Activated CD4-positive, alpha-beta memory T cell treated with anti-CD3 and anti-CD28 coated beads, Interleukin-2, amount 10 ng/mL, durations not matched to agents 7 days and 5 days (primary cell): ENCODE results near the gene ITK. TPM values are rescaled to one million over a fixed set of nuclear protein-coding genes. Genes with fewer than 3 reads are reported as not detected.
A peak's percentile ranks its signal among the peaks of the same experiment; 100 is the strongest.
"Not testable (repeated sequence)": the region's sequence is repeated elsewhere in the genome, so short reads cannot be mapped to it uniquely, and the experiment has no call there.

Source experiments
- CTCF ChIA-PET: fragments of 350-600 bp; sonication (Branson Sonifier 250); formaldehyde crosslinking; loops from one replicate; lab custom pipeline; 2021; ENCODE audit warnings: antibody characterized with exemption, inconsistent platforms; lab: Charles Lee
- POLR2A ChIA-PET: fragments of 350-600 bp; sonication (Branson Sonifier 250); formaldehyde crosslinking; loops from one replicate; lab custom pipeline; 2021; ENCODE audit warnings: antibody characterized with exemption; lab: Charles Lee
- DNase-seq: peaks from one replicate; pipeline ENCODE4 v3.0.0-alpha.2; 2020
- H3K27ac Mint-ChIP-seq: one replicate; pipeline ENCODE4 v1.8.0; 2021; ENCODE audit warnings: mild to moderate bottlenecking, mixed read lengths
- H3K27me3 Mint-ChIP-seq: one replicate; pipeline ENCODE4 v1.8.0; 2021; ENCODE audit warnings: mixed read lengths
- H3K36me3 Mint-ChIP-seq: one replicate; pipeline ENCODE4 v1.8.0; 2021; ENCODE audit warnings: low read depth, mixed read lengths
- H3K4me1 Mint-ChIP-seq: one replicate; pipeline ENCODE4 v1.8.0; 2021; ENCODE audit warnings: mixed read lengths
- H3K4me3 Mint-ChIP-seq: one replicate; pipeline ENCODE4 v1.8.0; 2021; ENCODE audit warnings: mild to moderate bottlenecking, mixed read lengths
- H3K9me3 Mint-ChIP-seq: one replicate; pipeline ENCODE4 v1.8.0; 2021; ENCODE audit warnings: mixed read lengths
- total RNA-seq, 2 experiments: library from RNA; stranded (reverse); gene quantifications; one replicate each; pipeline ENCODE4 v1.2.3, GENCODE V29; 2021

The ITK gene
- total RNA-seq, 2 experiments from 2014 or later = 247 to 249 TPM

GRCh38 chr5:157193699-157194424 is 13.2 kb downstream of the ITK start:
- Mint-ChIP-seq H3K4me1 (peaks cover 92% of the 10 kb centered on the region), H3K4me3 (peak overlapping the region; percentile 69)
- CTCF ChIA-PET = interaction anchor here (0.9 to 1.6 kb wide), 5 partner anchors 9 to 45 kb away, joined by 3 to 7 read pairs (median 4); no protein-coding TSS in a partner anchor

GRCh38 chr5:157196045-157196444 is 15.4 kb downstream of the ITK start:
- H3K36me3 Mint-ChIP-seq = peaks cover 85% of the 10 kb centered on the region
- POLR2A ChIA-PET = interaction anchor here (0.8 to 14.6 kb wide), 10 partner anchors 8 to 194 kb away, joined by 3 to 284 read pairs (median 10); partner anchors contain the start of gene ITK

More at GRCh38 chr5:157193699-157194424, 13.2 kb downstream of the ITK start:
- DNase-seq = no peak
- Mint-ChIP-seq H3K27ac (peak overlapping the region; percentile 88), H3K36me3 (peaks cover 83% of the 10 kb centered on the region), H3K9me3 (no peaks in the 10 kb centered on the region), H3K27me3 (no peaks in the 10 kb centered on the region)
- POLR2A ChIA-PET = interaction anchor here (0.7 to 20.6 kb wide), 14 partner anchors 12 to 553 kb away, joined by 3 to 301 read pairs (median 9); partner anchors contain the start of genes GARIN3, ITK and MED7

GRCh38 chr5:157197086-157197485 is 16.4 kb downstream of the ITK start:
- Mint-ChIP-seq H3K27me3 (no peaks in the 10 kb centered on the region), H3K27ac (peak overlapping the region; percentile 89), H3K4me3 (no peak overlapping the region), H3K4me1 (peaks cover 94% of the 10 kb centered on the region), H3K36me3 (peaks cover 87% of the 10 kb centered on the region), H3K9me3 (no peaks in the 10 kb centered on the region)
- no peak for DNase-seq
- CTCF ChIA-PET = interaction anchor here (1.1 to 1.8 kb wide), 3 partner anchors 20 to 29 kb away, joined by 3 to 5 read pairs (median 3); no protein-coding TSS in a partner anchor
- POLR2A ChIA-PET = interaction anchor here (0.6 to 14.6 kb wide), 11 partner anchors 8 to 66 kb away, joined by 3 to 284 read pairs (median 10); partner anchors contain the start of gene ITK

More at GRCh38 chr5:157196045-157196444, 15.4 kb downstream of the ITK start:
- DNase-seq = no peak
- no peak overlapping the region for H3K4me3 Mint-ChIP-seq
- no peaks in the 10 kb centered on the region for H3K27me3 Mint-ChIP-seq
- H3K27ac Mint-ChIP-seq = peak overlapping the region; percentile 52
- H3K4me1 Mint-ChIP-seq = peaks cover 94% of the 10 kb centered on the region
- CTCF ChIA-PET = interaction anchor here (1.0 to 1.8 kb wide), 7 partner anchors 9 to 57 kb away, joined by 3 to 5 read pairs (median 3); no protein-coding TSS in a partner anchor
- no peaks in the 10 kb centered on the region for H3K9me3 Mint-ChIP-seq

- POLR2A ChIA-PET = interaction anchor here (0.9 to 14.6 kb wide), 10 partner anchors 10 to 73 kb away, joined by 3 to 284 read pairs (median 6); partner anchors contain the start of genes ITK and MED7
Observed at GRCh38 chr5:157198277-157198986, 17.8 kb downstream of the ITK start.

GRCh38 chr5:157201857-157202256 is 21.2 kb downstream of the ITK start:
- ChIA-PET POLR2A (interaction anchor here (1.2 to 7.1 kb wide), 2 partner anchors 10 to 14 kb away, joined by 3 to 99 read pairs; no protein-coding TSS in a partner anchor), CTCF (no interaction called here)
- Mint-ChIP-seq H3K36me3 (peaks cover 79% of the 10 kb centered on the region), H3K4me3 (peak overlapping the region; percentile 31), H3K4me1 (peaks cover 90% of the 10 kb centered on the region), H3K27ac (peak overlapping the region; percentile 48), H3K9me3 (no peaks in the 10 kb centered on the region), H3K27me3 (no peaks in the 10 kb centered on the region)
- no peak for DNase-seq

More at GRCh38 chr5:157198277-157198986, 17.8 kb downstream of the ITK start:
- H3K9me3 Mint-ChIP-seq = no peaks in the 10 kb centered on the region
- peak overlapping the region; percentile 55 for H3K4me3 Mint-ChIP-seq
- CTCF ChIA-PET = interaction anchor here (1.1 to 2.0 kb wide), 2 partner anchors 49 to 111 kb away, joined by 3 to 9 read pairs; no protein-coding TSS in a partner anchor
- no peaks in the 10 kb centered on the region for H3K27me3 Mint-ChIP-seq
- peak overlapping the region; percentile 89 for H3K27ac Mint-ChIP-seq
- peak; percentile 58 for DNase-seq
- peaks cover 86% of the 10 kb centered on the region for H3K36me3 Mint-ChIP-seq
- H3K4me1 Mint-ChIP-seq = peaks cover 94% of the 10 kb centered on the region

- H3K4me3 Mint-ChIP-seq = peak overlapping the region; percentile 16
- peaks cover 83% of the 10 kb centered on the region for H3K36me3 Mint-ChIP-seq
- POLR2A ChIA-PET = interaction anchor here (0.9 to 7.1 kb wide), 12 partner anchors 12 to 70 kb away, joined by 3 to 99 read pairs (median 8); partner anchors contain the start of genes CYFIP2, ITK and MED7
- no peak for DNase-seq
- no peaks in the 10 kb centered on the region for H3K27me3 Mint-ChIP-seq
- H3K27ac Mint-ChIP-seq = peak overlapping the region; percentile 71
- H3K9me3 Mint-ChIP-seq = no peaks in the 10 kb centered on the region
- peaks cover 89% of the 10 kb centered on the region for H3K4me1 Mint-ChIP-seq
- CTCF ChIA-PET = interaction anchor here (0.9 to 1.9 kb wide), 4 partner anchors 11 to 27 kb away, joined by 3 to 8 read pairs (median 3); no protein-coding TSS in a partner anchor
Observed at GRCh38 chr5:157203417-157203816, 22.8 kb downstream of the ITK start.

GRCh38 chr5:157204765-157205164 is 24.1 kb downstream of the ITK start:
- Mint-ChIP-seq H3K27me3 (no peaks in the 10 kb centered on the region), H3K4me3 (no peak overlapping the region), H3K9me3 (no peaks in the 10 kb centered on the region), H3K27ac (peak overlapping the region; percentile 68), H3K4me1 (peaks cover 87% of the 10 kb centered on the region), H3K36me3 (peaks cover 84% of the 10 kb centered on the region)
- ChIA-PET POLR2A (interaction anchor here (0.7 to 7.1 kb wide), 17 partner anchors 8 to 68 kb away, joined by 3 to 99 read pairs (median 5); partner anchors contain the start of genes ITK and MED7), CTCF (interaction anchor here (0.6 to 1.9 kb wide), 3 partner anchors 10 to 599 kb away, joined by 3 to 8 read pairs (median 3); no protein-coding TSS in a partner anchor)
- no peak for DNase-seq

- Mint-ChIP-seq H3K4me3 (no peak overlapping the region), H3K9me3 (no peaks in the 10 kb centered on the region), H3K4me1 (peaks cover 85% of the 10 kb centered on the region), H3K27ac (no peak overlapping the region), H3K27me3 (no peaks in the 10 kb centered on the region), H3K36me3 (peaks cover 82% of the 10 kb centered on the region)
- CTCF ChIA-PET = no interaction called here
- POLR2A ChIA-PET = interaction anchor here (1.1 to 7.1 kb wide), 8 partner anchors 9 to 63 kb away, joined by 3 to 99 read pairs (median 8); partner anchors contain the start of genes ITK and MED7
- DNase-seq = no peak
Observed at GRCh38 chr5:157205708-157206107, 25.1 kb downstream of the ITK start.

- POLR2A ChIA-PET = interaction anchor here (9.6 kb wide), 1 partner anchor 24 kb away, joined by 301 read pairs; the partner anchor contains the start of gene ITK
- H3K4me3 Mint-ChIP-seq, DNase-seq, H3K9me3 Mint-ChIP-seq, H3K27me3 Mint-ChIP-seq, CTCF ChIA-PET: not testable (repeated sequence)
- H3K36me3 Mint-ChIP-seq = peaks cover 97% of the 10 kb centered on the region
- peaks cover 92% of the 10 kb centered on the region for H3K4me1 Mint-ChIP-seq
- H3K27ac Mint-ChIP-seq = peak overlapping the region; percentile 48
Observed at GRCh38 chr5:157210652-157211051, 30.0 kb downstream of the ITK start.

- CTCF ChIA-PET = interaction anchor here (0.8 kb wide), 1 partner anchor 41 kb away, joined by 3 read pairs; no protein-coding TSS in a partner anchor
- Mint-ChIP-seq H3K9me3 (no peaks in the 10 kb centered on the region), H3K4me1 (peaks cover 95% of the 10 kb centered on the region), H3K36me3 (peaks cover 97% of the 10 kb centered on the region), H3K27ac (peak overlapping the region; percentile 76), H3K4me3 (no peak overlapping the region), H3K27me3 (no peaks in the 10 kb centered on the region)
- DNase-seq = no peak
- POLR2A ChIA-PET = interaction anchor here (0.6 to 9.6 kb wide), 5 partner anchors 7 to 102 kb away, joined by 3 to 301 read pairs (median 5); partner anchors contain the start of gene ITK
Observed at GRCh38 chr5:157212307-157212706, 31.7 kb downstream of the ITK start.

- Mint-ChIP-seq H3K4me3 (no peak overlapping the region), H3K27me3 (no peaks in the 10 kb centered on the region), H3K9me3 (no peaks in the 10 kb centered on the region), H3K27ac (peak overlapping the region; percentile 90), H3K36me3 (peaks cover 97% of the 10 kb centered on the region), H3K4me1 (peaks cover 96% of the 10 kb centered on the region)
- CTCF ChIA-PET = interaction anchor here (1.1 to 2.1 kb wide), 3 partner anchors 10 to 45 kb away, joined by 3 to 8 read pairs (median 6); no protein-coding TSS in a partner anchor
- POLR2A ChIA-PET = interaction anchor here (4.9 to 9.6 kb wide), 8 partner anchors 8 to 71 kb away, joined by 30 to 301 read pairs (median 44); partner anchors contain the start of genes CYFIP2, ITK and MED7
- no peak for DNase-seq
Observed at GRCh38 chr5:157213527-157214243, 33.0 kb downstream of the ITK start.
